DMS 273 (cell line): ENCODE measurements around the gene CPED1.
"Not testable (repeated sequence)": the region's sequence is repeated elsewhere in the genome, so short reads cannot be mapped to it uniquely, and the experiment has no call there.

Experiments
- DNase-seq: peaks from one replicate; lab custom pipeline; 2025; ENCODE audit not compliant: unreplicated experiment; lab: John Stamatoyannopoulos, UW

CPED1 gene

DNA sequence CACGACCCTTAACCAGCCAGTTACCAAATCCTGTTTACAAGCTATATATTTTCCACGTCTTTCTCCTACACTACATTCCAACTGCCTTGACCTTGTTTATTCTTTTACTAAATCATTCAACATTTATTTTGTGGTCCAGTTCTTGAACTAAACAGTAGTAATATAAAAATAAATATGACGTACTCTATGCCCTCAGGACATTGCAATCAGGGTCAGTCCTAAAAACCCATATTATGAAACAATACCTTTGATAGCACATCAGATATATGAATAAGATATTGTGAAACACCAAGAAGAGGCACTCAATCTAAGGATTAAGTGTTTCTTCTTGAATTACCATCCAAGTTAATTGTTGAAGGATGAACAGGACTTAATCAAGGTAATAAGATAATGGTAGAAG lies 287.8 kb downstream of the CPED1 start:
- DNase-seq = no peak

GRCh38 chr7:121278120-121279021 lies 289.9 kb downstream of the CPED1 start:
- DNase-seq = no peak

GRCh38 chr7:121279060-121279620 lies 290.6 kb downstream of the CPED1 start:
- DNase-seq = no peak

- DNase-seq = no peak
These were observed 291.3 kb downstream of the CPED1 start for GRCh38 chr7:121279822-121280221.

DNA sequence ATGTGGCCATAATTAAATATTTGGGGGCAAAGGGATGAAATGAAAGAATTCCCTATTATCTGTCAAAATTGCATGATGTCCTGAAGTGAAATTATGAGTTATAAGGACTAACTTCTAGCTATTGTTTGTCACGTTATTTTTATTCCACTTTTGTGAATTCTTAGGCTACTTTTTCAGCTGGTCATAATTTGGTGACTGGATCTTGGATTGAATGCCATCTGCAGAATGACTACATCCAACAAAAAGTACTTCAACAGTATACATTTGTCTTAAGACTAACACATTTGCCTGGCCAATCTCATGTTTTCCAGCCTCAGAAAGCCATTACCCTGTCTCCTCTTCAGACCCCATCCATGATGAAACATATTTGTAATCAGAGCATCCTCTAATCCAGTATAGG lies 292.1 kb downstream of the CPED1 start:
- DNase-seq = no peak

DNA sequence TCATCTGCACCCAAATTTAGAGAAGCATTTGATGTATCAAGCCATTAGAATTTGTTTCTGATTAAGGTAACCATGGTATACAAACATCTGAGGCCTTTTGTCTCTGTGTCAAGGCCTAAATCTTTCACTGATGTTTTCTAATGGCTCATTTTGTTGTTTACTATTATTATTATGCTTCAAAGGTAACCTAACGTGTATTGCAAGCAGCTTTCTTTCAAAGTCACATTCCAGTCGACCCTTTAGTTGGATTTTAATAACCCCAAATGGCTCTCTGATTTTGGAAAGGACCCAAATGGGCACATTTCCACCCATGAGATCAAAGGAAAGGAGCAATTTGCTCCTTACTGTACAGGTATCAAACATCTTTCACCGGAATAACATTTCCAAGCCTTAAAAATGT lies 293.6 kb downstream of the CPED1 start:
- DNase-seq = no peak

GRCh38 chr7:121285066-121285667 lies 296.7 kb downstream of the CPED1 start:
- no peak for DNase-seq

DNA sequence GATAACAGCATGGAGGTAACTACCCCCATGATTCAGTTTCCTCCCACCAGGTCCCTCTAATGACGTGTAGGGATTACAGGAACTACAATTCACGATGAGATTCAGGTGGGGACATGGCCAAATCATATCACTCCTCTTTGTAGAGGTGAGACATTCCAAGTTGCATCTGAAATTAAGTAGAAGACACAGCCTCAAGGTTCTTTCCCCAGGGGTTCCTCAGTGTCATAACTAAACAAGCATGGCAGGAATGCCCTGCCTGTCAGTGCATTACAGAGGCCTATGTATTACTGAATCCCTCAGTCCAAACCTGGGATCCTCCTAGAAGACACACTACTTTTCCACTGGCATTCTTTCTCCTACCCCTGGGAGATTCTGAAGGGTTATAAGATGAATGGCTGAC lies 297.7 kb downstream of the CPED1 start:
- no peak for DNase-seq

- DNase-seq = no peak
These were observed 298.5 kb downstream of the CPED1 start for GRCh38 chr7:121286742-121287734.

- DNase-seq = no peak
These were observed 300.4 kb downstream of the CPED1 start for GRCh38 chr7:121288894-121289293.

GRCh38 chr7:121289930-121290329 lies 301.4 kb downstream of the CPED1 start:
- DNase-seq = not testable (repeated sequence)

- DNase-seq = no peak
These were observed 306.0 kb downstream of the CPED1 start for GRCh38 chr7:121294448-121294992.

- no peak for DNase-seq
These were observed 309.3 kb downstream of the CPED1 start for GRCh38 chr7:121297843-121298242.

DNA sequence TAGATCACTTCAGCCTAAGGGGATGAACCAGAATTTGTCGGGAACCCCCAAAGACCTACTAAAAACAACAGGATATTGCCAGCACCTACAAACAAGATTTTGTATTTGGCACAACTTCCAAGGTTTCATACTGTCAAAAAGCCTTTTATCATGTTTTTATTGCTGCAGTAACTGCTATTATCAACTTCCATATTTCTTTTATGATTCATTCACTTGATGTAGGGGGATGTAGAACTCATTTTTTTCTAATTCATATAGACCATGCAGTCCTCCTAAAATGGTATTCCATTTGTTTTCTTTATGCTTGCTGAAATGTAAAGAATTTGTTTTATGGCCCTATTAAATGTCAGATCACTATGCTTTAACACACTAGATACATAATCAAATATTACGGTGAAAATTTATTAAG lies 310.3 kb downstream of the CPED1 start:
- DNase-seq = no peak

DNA sequence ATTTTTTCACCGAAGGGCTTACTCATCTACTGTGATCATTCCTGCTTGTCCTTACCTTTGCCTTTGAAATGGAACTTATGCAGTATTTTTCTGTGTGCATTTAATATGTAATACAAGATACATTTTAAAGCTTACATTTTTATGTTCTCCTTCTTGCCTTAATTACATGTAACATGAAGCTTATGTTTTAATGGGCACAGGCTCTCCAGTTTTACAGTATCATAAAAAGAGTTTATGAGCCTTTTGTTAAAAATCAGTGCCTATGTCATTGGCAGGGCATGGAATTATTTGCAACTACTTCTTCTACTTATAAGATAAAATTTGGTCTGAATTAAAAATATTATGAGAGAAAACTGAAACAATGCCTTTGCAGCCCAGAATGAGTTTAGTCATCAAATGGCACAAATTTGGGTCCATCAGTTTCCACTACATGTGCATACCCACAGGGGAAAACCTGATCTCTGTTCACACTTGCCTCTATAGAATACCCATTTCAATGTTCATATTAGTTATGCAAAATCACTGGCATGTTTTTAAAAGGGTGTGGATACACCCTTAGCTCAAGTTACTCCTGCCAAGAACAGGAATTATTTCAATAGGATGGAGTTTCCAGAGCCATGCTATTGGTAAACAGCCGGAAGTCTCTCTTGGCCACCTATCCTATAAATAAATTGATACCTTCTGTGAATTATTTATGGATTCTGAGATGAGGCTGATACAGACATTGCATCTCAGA lies 312.3 kb downstream of the CPED1 start:
- DNase-seq = no peak

DNA sequence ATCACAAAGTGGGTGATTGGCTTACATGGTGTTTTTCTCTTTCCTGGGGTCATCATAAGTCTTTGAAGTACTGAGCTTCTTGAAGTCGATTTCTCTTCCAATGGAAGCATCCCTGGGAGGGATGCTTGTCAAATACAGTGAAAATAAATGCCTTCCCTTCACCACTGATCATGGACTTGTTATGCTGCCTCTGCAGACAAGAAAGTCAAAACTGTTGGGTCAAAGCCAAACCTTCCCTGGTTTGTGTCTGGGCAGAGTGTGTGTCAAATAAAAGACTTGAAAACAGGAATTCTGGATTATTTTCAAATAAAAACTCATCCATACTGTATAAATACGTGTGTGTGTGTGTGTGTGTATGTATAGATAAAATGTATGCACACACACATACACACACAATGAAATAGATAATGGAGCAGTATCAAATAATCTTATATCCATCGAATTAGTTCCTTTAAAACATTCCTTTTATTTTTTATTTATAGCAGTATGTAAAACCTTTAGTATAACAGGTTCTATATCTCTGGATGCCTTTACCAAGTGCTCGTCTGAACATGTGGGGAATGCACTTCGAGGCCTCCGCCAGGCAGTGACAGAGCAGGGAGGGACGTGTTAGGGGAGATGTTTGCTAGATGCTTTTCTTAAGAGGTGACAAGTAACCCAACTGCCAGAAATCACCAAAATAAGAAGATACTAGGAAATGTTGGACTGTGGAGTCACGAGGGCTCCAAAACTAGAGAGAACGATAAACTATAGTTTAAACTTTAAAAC lies 313.1 kb downstream of the CPED1 start:
- DNase-seq = peak; percentile 36

DNA sequence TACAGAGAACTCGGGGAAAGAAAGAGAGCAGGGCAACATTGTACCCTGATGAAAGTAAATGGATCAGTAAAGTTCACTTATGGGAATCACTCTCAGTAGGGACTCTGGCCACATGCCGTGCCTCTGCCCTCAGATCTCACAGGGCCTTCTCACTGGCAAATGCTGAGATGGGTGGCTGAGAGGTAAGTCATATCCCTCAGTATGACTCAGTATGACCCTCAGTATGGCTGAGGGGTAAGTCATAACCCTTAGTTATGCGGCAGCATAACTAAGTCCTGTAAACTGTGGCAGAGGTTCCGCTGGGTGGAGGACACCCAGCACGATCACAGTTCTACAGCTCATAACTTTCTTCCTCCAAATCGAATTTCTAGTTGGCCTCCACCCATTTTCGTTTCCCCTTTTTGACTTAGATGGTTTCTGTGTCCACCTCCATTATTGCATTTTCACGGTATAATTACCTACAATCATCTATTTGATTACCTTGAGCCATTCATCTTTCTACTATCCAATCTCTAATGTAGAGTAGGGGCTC lies 313.8 kb downstream of the CPED1 start:
- DNase-seq = no peak

DNA sequence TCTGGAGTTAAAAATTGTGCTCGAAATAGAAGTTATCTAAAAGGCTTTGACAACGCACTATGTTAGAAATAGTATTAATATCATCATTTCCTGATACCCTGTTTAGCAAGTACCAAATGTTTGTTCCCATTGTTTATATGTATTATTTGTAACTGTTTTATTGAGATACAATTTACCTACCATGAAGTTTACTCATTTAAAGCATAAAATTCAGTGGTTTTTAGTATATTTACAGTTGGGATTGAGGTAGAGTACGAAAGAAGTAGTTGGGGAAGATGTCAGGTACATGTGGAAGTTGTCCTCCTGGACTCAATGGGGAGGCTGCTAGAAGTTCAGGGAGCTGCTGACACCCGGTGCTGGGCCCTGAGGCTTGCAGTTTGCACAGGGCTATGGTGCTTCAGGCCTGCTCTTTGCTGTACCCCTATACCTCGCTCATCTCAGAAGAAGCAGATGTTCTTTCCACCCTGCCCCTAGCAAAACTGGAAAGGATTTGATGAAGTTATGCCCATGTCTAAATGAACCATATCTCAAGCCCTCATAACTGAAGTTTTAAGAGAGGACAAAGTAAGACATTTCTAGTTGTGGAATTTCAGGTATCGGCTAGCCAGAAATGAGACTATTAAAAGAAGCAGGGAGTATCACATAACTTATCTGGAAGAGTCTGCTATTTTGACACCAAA lies 315.1 kb downstream of the CPED1 start:
- DNase-seq = peak; percentile 30
